Smooth muscle cell (in vitro differentiated cells): ENCODE measurements around the gene PCSK9. TPM values are rescaled to one million over a fixed set of nuclear protein-coding genes. Genes with fewer than 3 reads are reported as not detected.

ENCODE experiments used
- DNase-seq: peaks from one replicate; lab custom pipeline; 2025; ENCODE audit not compliant: unreplicated experiment; lab: John Stamatoyannopoulos, UW
- H2AFZ ChIP-seq: fragments of 200-600 bp; sonication (generic); 2 replicates; pipeline ENCODE4 v1.6.0; 2016; ENCODE audit warnings: antibody characterized with exemption, low read depth, mild to moderate bottlenecking
- H3F3A ChIP-seq: fragments of 200-600 bp; sonication (generic); 2 replicates; pipeline ENCODE4 v1.6.0; 2017; ENCODE audit warnings: antibody characterized with exemption, low read depth
- H3K27ac ChIP-seq: fragments of 200-600 bp; sonication (generic); 2 replicates; pipeline ENCODE4 v1.5.1; 2016; ENCODE audit warnings: low read depth, mild to moderate bottlenecking
- H3K27me3 ChIP-seq: fragments of 200-600 bp; sonication (generic); 2 replicates; pipeline ENCODE4 v1.6.1; 2016; ENCODE audit warnings: low read depth, mild to moderate bottlenecking
- H3K36me3 ChIP-seq: fragments of 200-600 bp; sonication (generic); 2 replicates; pipeline ENCODE4 v1.5.1; 2016; ENCODE audit warnings: low read depth
- H3K4me1 ChIP-seq: fragments of 200-600 bp; sonication (generic); 2 replicates; pipeline ENCODE4 v1.5.1; 2016; ENCODE audit warnings: low read depth
- H3K4me2 ChIP-seq: fragments of 200-600 bp; sonication (generic); 2 replicates; pipeline ENCODE4 v1.6.0; 2016; ENCODE audit warnings: mild to moderate bottlenecking
- H3K4me3 ChIP-seq: fragments of 200-600 bp; sonication (generic); 2 replicates; pipeline ENCODE4 v1.5.1; 2016; ENCODE audit warnings: mild to moderate bottlenecking
- H3K79me2 ChIP-seq: fragments of 200-600 bp; sonication (generic); 2 replicates; pipeline ENCODE4 v1.6.0; 2016; ENCODE audit warnings: low read depth, mild to moderate bottlenecking
- H3K9ac ChIP-seq: fragments of 200-600 bp; sonication (generic); 2 replicates; pipeline ENCODE4 v1.6.0; 2016; ENCODE audit warnings: low read depth
- H3K9me3 ChIP-seq: fragments of 200-600 bp; sonication (generic); replicated peaks from 2 replicates; pipeline ENCODE4 v1.5.1; 2016; ENCODE audit warnings: low read depth
- H4K20me1 ChIP-seq: fragments of 200-600 bp; sonication (generic); 2 replicates; pipeline ENCODE4 v1.6.0; 2016; ENCODE audit warnings: low read depth
- CTCF ChIP-seq: fragments of 200-600 bp; sonication (generic); IDR thresholded peaks from 2 replicates; pipeline ENCODE4 v1.5.1; 2017; ENCODE audit warnings: borderline replicate concordance, mild to moderate bottlenecking, antibody characterized with exemption; ENCODE audit not compliant: insufficient read depth, poor library complexity, severe bottlenecking
- WGBS: methylation state at CpG from one replicate; pipeline ENCODE4 v1.1.7; 2016; ENCODE audit warnings: low lambda C conversion rate; 5-methylcytosine and 5-hydroxymethylcytosine counted together
- polyA plus RNA-seq: library from polyadenylated mRNA; unstranded; fragments of >200 nt; fragmentation: Nextera tagmentation; extraction: Ambion mirVana; gene quantifications from 2 replicates; pipeline ENCODE4 v1.2.1, GENCODE V29; 2016
- total RNA-seq: library from RNA; depleted of rRNA; stranded (reverse); fragments of >200 nt; gene quantifications from 2 replicates; pipeline ENCODE4 v1.2.3, GENCODE V29; 2014

Gene PCSK9
- total and polyA plus RNA-seq, 2 experiments from 2014 or later = 0.18 to 0.70 TPM

GRCh38 chr1:55068638-55069037 is 29.3 kb downstream of the PCSK9 start:
- Histone ChIP-seq H3K79me2 (no peaks in the 10 kb centered on the region), H3K27ac (no peak overlapping the region), H3K4me1 (no peaks in the 10 kb centered on the region), H2AFZ (no peak overlapping the region), H3K4me3 (no peak overlapping the region), H3F3A (no peaks in the 10 kb centered on the region), H3K9me3 (no peaks in the 10 kb centered on the region), H3K9ac (no peak overlapping the region), H3K36me3 (peaks cover 11% of the 10 kb centered on the region), H4K20me1 (no peaks in the 10 kb centered on the region), H3K4me2 (no peak overlapping the region), H3K27me3 (no peaks in the 10 kb centered on the region)
- no peak for TF ChIP-seq CTCF
- 97% methylated on average over 9 of the region's 9 CpGs for WGBS
- no peak for DNase-seq

- Histone ChIP-seq H3K4me3 (no peak overlapping the region), H3K27ac (no peak overlapping the region), H3K9me3 (no peaks in the 10 kb centered on the region), H3K79me2 (no peaks in the 10 kb centered on the region), H3F3A (no peaks in the 10 kb centered on the region), H3K36me3 (peaks cover 11% of the 10 kb centered on the region), H3K9ac (no peak overlapping the region), H2AFZ (no peak overlapping the region), H4K20me1 (no peaks in the 10 kb centered on the region), H3K4me1 (no peaks in the 10 kb centered on the region), H3K4me2 (no peak overlapping the region), H3K27me3 (no peaks in the 10 kb centered on the region)
- 96% methylated on average over 7 of the region's 7 CpGs for WGBS
- no peak for DNase-seq
- TF ChIP-seq CTCF = no peak
These were observed 29.9 kb downstream of the PCSK9 start for GRCh38 chr1:55069280-55069679.

- no peaks in the 10 kb centered on the region for H4K20me1 ChIP-seq
- no peak for DNase-seq
- H3K4me1 ChIP-seq = no peaks in the 10 kb centered on the region
- WGBS = 97% methylated on average over 17 of the region's 17 CpGs
- H3K4me3 ChIP-seq = no peak overlapping the region
- no peaks in the 10 kb centered on the region for H3F3A ChIP-seq
- H3K36me3 ChIP-seq = peaks cover 18% of the 10 kb centered on the region
- H3K9me3 ChIP-seq = no peaks in the 10 kb centered on the region
- TF ChIP-seq CTCF = no peak
- H3K27me3 ChIP-seq = no peaks in the 10 kb centered on the region
- no peak overlapping the region for H3K27ac ChIP-seq
- H3K79me2 ChIP-seq = no peaks in the 10 kb centered on the region
- H2AFZ ChIP-seq = no peak overlapping the region
- H3K4me2 ChIP-seq = no peak overlapping the region
- H3K9ac ChIP-seq = no peak overlapping the region
These were observed 31.2 kb downstream of the PCSK9 start for GRCh38 chr1:55070293-55071164.

- H3K4me1 ChIP-seq = no peaks in the 10 kb centered on the region
- no peak overlapping the region for H3K27ac ChIP-seq
- 55% methylated on average over 8 of the region's 8 CpGs for WGBS
- DNase-seq = no peak
- H2AFZ ChIP-seq = no peak overlapping the region
- H3K9me3 ChIP-seq = no peaks in the 10 kb centered on the region
- no peak for TF ChIP-seq CTCF
- H3K9ac ChIP-seq = no peak overlapping the region
- H3K4me3 ChIP-seq = no peak overlapping the region
- peaks cover 18% of the 10 kb centered on the region for H3K36me3 ChIP-seq
- no peaks in the 10 kb centered on the region for H3F3A ChIP-seq
- no peaks in the 10 kb centered on the region for H3K27me3 ChIP-seq
- H3K79me2 ChIP-seq = no peaks in the 10 kb centered on the region
- H4K20me1 ChIP-seq = no peaks in the 10 kb centered on the region
- no peak overlapping the region for H3K4me2 ChIP-seq
These were observed 32.1 kb downstream of the PCSK9 start for GRCh38 chr1:55071477-55071876.
